WI38 (cell line): ENCODE results near the gene KBTBD8.

Experiments used
- H3K4me3 ChIP-seq: 2 replicates; pipeline ENCODE4 v1.5.1; 2011; ENCODE audit warnings: low read depth, mild to moderate bottlenecking, control low read depth, low read length
- CTCF ChIP-seq: IDR thresholded peaks from 2 replicates; pipeline ENCODE4 v1.5.1; 2012; ENCODE audit warnings: low read depth, mild to moderate bottlenecking, control low read depth, low read length

The KBTBD8 gene

GRCh38 chr3:67018789-67019526, 20.9 kb downstream of the KBTBD8 start:
- no peak for TF ChIP-seq CTCF
- no peak overlapping the region for H3K4me3 ChIP-seq

GRCh38 chr3:67028001-67028784, 30.1 kb downstream of the KBTBD8 start:
- TF ChIP-seq CTCF, result no peak
- no peak overlapping the region for H3K4me3 ChIP-seq

GRCh38 chr3:67030785-67031740, 33.0 kb downstream of the KBTBD8 start:
- no peak for TF ChIP-seq CTCF
- no peak overlapping the region for H3K4me3 ChIP-seq

GRCh38 chr3:67031986-67032385, 33.9 kb downstream of the KBTBD8 start:
- TF ChIP-seq CTCF, result no peak
- H3K4me3 ChIP-seq, result no peak overlapping the region

- TF ChIP-seq CTCF, result no peak
- no peak overlapping the region for H3K4me3 ChIP-seq
Observed at GRCh38 chr3:67033079-67033478, 35.0 kb downstream of the KBTBD8 start.

GRCh38 chr3:67034371-67034770, 36.3 kb downstream of the KBTBD8 start:
- no peak overlapping the region for H3K4me3 ChIP-seq
- TF ChIP-seq CTCF, result no peak
